ENCODE measurements around the gene TBC1D9.

TBC1D9 gene

GRCh38 chr4:140604544-140604943 is 151.6 kb downstream of the TBC1D9 start:
- no peak overlapping the region for H3K27ac ChIP-seq (ENCODE audit: low read depth, low read length, poor library complexity, severe bottlenecking)
- H3K27me3 ChIP-seq (ENCODE audit: insufficient read depth, low read length) = no peaks in the 10 kb centered on the region
- H3K79me2 ChIP-seq (ENCODE audit: insufficient read depth, low read length) = no peaks in the 10 kb centered on the region
- H3F3A ChIP-seq (ENCODE audit: insufficient read depth, low read length) = no peaks in the 10 kb centered on the region
- H3K9ac ChIP-seq (ENCODE audit: low read length) = no peak overlapping the region
- H3K36me3 ChIP-seq (ENCODE audit: insufficient read depth, low read length) = no peaks in the 10 kb centered on the region
- no peak overlapping the region for H3K4me2 ChIP-seq (ENCODE audit: low read length)
- no peaks in the 10 kb centered on the region for H3K4me1 ChIP-seq (ENCODE audit: insufficient read depth, low read length, severe bottlenecking)
- H3K9me2 ChIP-seq (ENCODE audit: low read depth, low read length) = no peaks in the 10 kb centered on the region
- TF ChIP-seq, protein P1, sequence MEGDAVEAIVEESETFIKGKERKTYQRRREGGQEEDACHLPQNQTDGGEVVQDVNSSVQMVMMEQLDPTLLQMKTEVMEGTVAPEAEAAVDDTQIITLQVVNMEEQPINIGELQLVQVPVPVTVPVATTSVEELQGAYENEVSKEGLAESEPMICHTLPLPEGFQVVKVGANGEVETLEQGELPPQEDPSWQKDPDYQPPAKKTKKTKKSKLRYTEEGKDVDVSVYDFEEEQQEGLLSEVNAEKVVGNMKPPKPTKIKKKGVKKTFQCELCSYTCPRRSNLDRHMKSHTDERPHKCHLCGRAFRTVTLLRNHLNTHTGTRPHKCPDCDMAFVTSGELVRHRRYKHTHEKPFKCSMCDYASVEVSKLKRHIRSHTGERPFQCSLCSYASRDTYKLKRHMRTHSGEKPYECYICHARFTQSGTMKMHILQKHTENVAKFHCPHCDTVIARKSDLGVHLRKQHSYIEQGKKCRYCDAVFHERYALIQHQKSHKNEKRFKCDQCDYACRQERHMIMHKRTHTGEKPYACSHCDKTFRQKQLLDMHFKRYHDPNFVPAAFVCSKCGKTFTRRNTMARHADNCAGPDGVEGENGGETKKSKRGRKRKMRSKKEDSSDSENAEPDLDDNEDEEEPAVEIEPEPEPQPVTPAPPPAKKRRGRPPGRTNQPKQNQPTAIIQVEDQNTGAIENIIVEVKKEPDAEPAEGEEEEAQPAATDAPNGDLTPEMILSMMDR (IDR thresholded peaks at IDR 0.05; ENCODE audit: low read length) = no peak
- no peak for TF ChIP-seq EZH2 (IDR thresholded peaks at IDR 0.05; ENCODE audit: borderline replicate concordance, low read length)
- H3K9me3 ChIP-seq (ENCODE audit: low read length) = no peaks in the 10 kb centered on the region
- no peak overlapping the region for H2AFZ ChIP-seq (ENCODE audit: low read length)
- no peaks in the 10 kb centered on the region for H4K20me1 ChIP-seq (ENCODE audit: insufficient read depth, low read length)
- H3K4me3 ChIP-seq (ENCODE audit: low read depth, low read length, poor library complexity, severe bottlenecking) = no peak overlapping the region

- no peak overlapping the region for H2AFZ ChIP-seq (ENCODE audit: low read length)
- H3K4me1 ChIP-seq (ENCODE audit: insufficient read depth, low read length, severe bottlenecking) = no peaks in the 10 kb centered on the region
- no peak overlapping the region for H3K9ac ChIP-seq (ENCODE audit: low read length)
- H3K9me3 ChIP-seq (ENCODE audit: low read length) = no peaks in the 10 kb centered on the region
- H3F3A ChIP-seq (ENCODE audit: insufficient read depth, low read length) = no peaks in the 10 kb centered on the region
- H3K27me3 ChIP-seq (ENCODE audit: insufficient read depth, low read length) = no peaks in the 10 kb centered on the region
- H3K9me2 ChIP-seq (ENCODE audit: low read depth, low read length) = no peaks in the 10 kb centered on the region
- no peaks in the 10 kb centered on the region for H3K36me3 ChIP-seq (ENCODE audit: insufficient read depth, low read length)
- TF ChIP-seq, protein P1 (IDR thresholded peaks at IDR 0.05; ENCODE audit: low read length) = no peak
- TF ChIP-seq EZH2 (IDR thresholded peaks at IDR 0.05; ENCODE audit: borderline replicate concordance, low read length) = no peak
- no peaks in the 10 kb centered on the region for H4K20me1 ChIP-seq (ENCODE audit: insufficient read depth, low read length)
- H3K4me2 ChIP-seq (ENCODE audit: low read length) = no peak overlapping the region
- no peaks in the 10 kb centered on the region for H3K79me2 ChIP-seq (ENCODE audit: insufficient read depth, low read length)
- no peak overlapping the region for H3K27ac ChIP-seq (ENCODE audit: low read depth, low read length, poor library complexity, severe bottlenecking)
- no peak overlapping the region for H3K4me3 ChIP-seq (ENCODE audit: low read depth, low read length, poor library complexity, severe bottlenecking)
Observed at GRCh38 chr4:140603286-140603685, 152.9 kb downstream of the TBC1D9 start.

- Histone ChIP-seq H3K9ac (ENCODE audit: low read length) (no peak overlapping the region), H3K9me3 (ENCODE audit: low read length) (no peaks in the 10 kb centered on the region), H3K9me2 (ENCODE audit: low read depth, low read length) (no peaks in the 10 kb centered on the region), H2AFZ (ENCODE audit: low read length) (no peak overlapping the region), H3K4me1 (ENCODE audit: insufficient read depth, low read length, severe bottlenecking) (no peaks in the 10 kb centered on the region), H3K4me2 (ENCODE audit: low read length) (no peak overlapping the region), H3K79me2 (ENCODE audit: insufficient read depth, low read length) (no peaks in the 10 kb centered on the region), H3F3A (ENCODE audit: insufficient read depth, low read length) (no peaks in the 10 kb centered on the region), H3K36me3 (ENCODE audit: insufficient read depth, low read length) (no peaks in the 10 kb centered on the region), H3K27me3 (ENCODE audit: insufficient read depth, low read length) (no peaks in the 10 kb centered on the region), H4K20me1 (ENCODE audit: insufficient read depth, low read length) (no peaks in the 10 kb centered on the region), H3K4me3 (ENCODE audit: low read depth, low read length, poor library complexity, severe bottlenecking) (no peak overlapping the region), H3K27ac (ENCODE audit: low read depth, low read length, poor library complexity, severe bottlenecking) (no peak overlapping the region)
- TF ChIP-seq, protein P1 (IDR thresholded peaks at IDR 0.05; ENCODE audit: low read length) = no peak
- no peak for TF ChIP-seq EZH2 (IDR thresholded peaks at IDR 0.05; ENCODE audit: borderline replicate concordance, low read length)
Observed at GRCh38 chr4:140602714-140603113, 153.5 kb downstream of the TBC1D9 start.
